IPS-15b (cell line): ENCODE measurements around the gene CHSY1.

Source experiments
- H3K27me3 ChIP-seq: one replicate; pipeline ENCODE4 v1.6.1; 2013; ENCODE audit warnings: low read length; ENCODE audit not compliant: control insufficient read depth, insufficient read depth
- H3K36me3 ChIP-seq: one replicate; pipeline ENCODE4 v1.6.1; 2013; ENCODE audit warnings: low read length; ENCODE audit not compliant: control insufficient read depth, insufficient read depth
- H3K4me1 ChIP-seq: one replicate; pipeline ENCODE4 v1.6.1; 2013; ENCODE audit warnings: mild to moderate bottlenecking, low read length; ENCODE audit not compliant: control insufficient read depth, insufficient read depth
- H3K4me3 ChIP-seq: one replicate; pipeline ENCODE4 v1.5.1; 2013; ENCODE audit warnings: low read depth, low read length
- H3K9ac ChIP-seq: one replicate; pipeline ENCODE4 v1.6.1; 2013; ENCODE audit warnings: low read depth, mild to moderate bottlenecking, low read length
- H3K9me3 ChIP-seq: one replicate; pipeline ENCODE4 v1.6.1; 2013; ENCODE audit warnings: mild to moderate bottlenecking, low read length; ENCODE audit not compliant: control insufficient read depth, insufficient read depth

CHSY1 gene

GRCh38 chr15:101239724-101240136 lies 12.1 kb downstream of the CHSY1 start:
- H3K4me1 ChIP-seq = peaks cover 26% of the 10 kb centered on the region
- no peaks in the 10 kb centered on the region for H3K27me3 ChIP-seq
- H3K9ac ChIP-seq = peak overlapping the region; percentile 32
- H3K36me3 ChIP-seq = peaks cover 6% of the 10 kb centered on the region
- H3K4me3 ChIP-seq = no peak overlapping the region
- H3K9me3 ChIP-seq = no peaks in the 10 kb centered on the region

- Histone ChIP-seq H3K9ac (no peak overlapping the region), H3K9me3 (no peaks in the 10 kb centered on the region), H3K36me3 (peaks cover 2% of the 10 kb centered on the region), H3K27me3 (no peaks in the 10 kb centered on the region), H3K4me1 (peaks cover 12% of the 10 kb centered on the region), H3K4me3 (no peak overlapping the region)
These were observed 14.6 kb downstream of the CHSY1 start for GRCh38 chr15:101237251-101237650.

- no peak overlapping the region for H3K4me3 ChIP-seq
- H3K9me3 ChIP-seq = no peaks in the 10 kb centered on the region
- no peaks in the 10 kb centered on the region for H3K36me3 ChIP-seq
- H3K27me3 ChIP-seq = no peaks in the 10 kb centered on the region
- H3K9ac ChIP-seq = no peak overlapping the region
- no peaks in the 10 kb centered on the region for H3K4me1 ChIP-seq
These were observed 18.1 kb downstream of the CHSY1 start for GRCh38 chr15:101233651-101234280.

DNA sequence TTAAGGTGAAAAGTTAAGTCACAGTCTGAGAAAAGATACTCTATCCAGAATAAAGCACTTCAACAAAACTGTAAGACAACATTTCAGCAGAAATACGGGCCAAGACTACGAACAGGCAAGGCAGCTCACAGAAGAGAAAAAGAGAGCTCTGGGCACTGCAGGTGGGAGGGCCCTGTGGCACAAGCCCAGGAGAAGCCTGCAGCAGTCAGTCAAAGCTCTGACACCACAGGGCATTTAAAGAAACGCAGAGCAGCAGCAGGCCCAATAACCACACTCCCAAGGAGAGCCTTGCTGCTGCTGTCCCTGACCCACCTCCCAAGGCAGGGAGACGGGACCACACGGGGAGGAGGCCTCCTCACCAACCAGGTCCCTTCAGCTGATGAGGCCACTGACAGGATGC lies 19.2 kb downstream of the CHSY1 start:
- H3K9me3 ChIP-seq = no peaks in the 10 kb centered on the region
- H3K4me1 ChIP-seq = no peaks in the 10 kb centered on the region
- no peak overlapping the region for H3K4me3 ChIP-seq
- H3K27me3 ChIP-seq = no peaks in the 10 kb centered on the region
- no peak overlapping the region for H3K9ac ChIP-seq
- no peaks in the 10 kb centered on the region for H3K36me3 ChIP-seq

GRCh38 chr15:101228313-101228712 lies 23.5 kb downstream of the CHSY1 start:
- Histone ChIP-seq H3K36me3 (no peaks in the 10 kb centered on the region), H3K4me3 (no peak overlapping the region), H3K27me3 (no peaks in the 10 kb centered on the region), H3K9ac (no peak overlapping the region), H3K4me1 (peaks cover 3% of the 10 kb centered on the region), H3K9me3 (no peaks in the 10 kb centered on the region)

GRCh38 chr15:101225658-101226057 lies 26.2 kb downstream of the CHSY1 start:
- Histone ChIP-seq H3K9ac (no peak overlapping the region), H3K4me1 (peaks cover 6% of the 10 kb centered on the region), H3K4me3 (no peak overlapping the region), H3K9me3 (no peaks in the 10 kb centered on the region), H3K27me3 (no peaks in the 10 kb centered on the region), H3K36me3 (no peaks in the 10 kb centered on the region)

GRCh38 chr15:101221902-101222301 lies 29.9 kb downstream of the CHSY1 start:
- Histone ChIP-seq H3K4me1 (peaks cover 6% of the 10 kb centered on the region), H3K36me3 (no peaks in the 10 kb centered on the region), H3K27me3 (no peaks in the 10 kb centered on the region)

GRCh38 chr15:101220060-101220459 lies 31.8 kb downstream of the CHSY1 start:
- Histone ChIP-seq H3K4me3 (no peak overlapping the region), H3K9ac (no peak overlapping the region), H3K27me3 (no peaks in the 10 kb centered on the region), H3K9me3 (no peaks in the 10 kb centered on the region), H3K36me3 (no peaks in the 10 kb centered on the region), H3K4me1 (peaks cover 3% of the 10 kb centered on the region)

More at GRCh38 chr15:101221902-101222301, 29.9 kb downstream of the CHSY1 start:
- Histone ChIP-seq H3K4me3 (no peak overlapping the region), H3K9ac (no peak overlapping the region), H3K9me3 (no peaks in the 10 kb centered on the region)

DNA sequence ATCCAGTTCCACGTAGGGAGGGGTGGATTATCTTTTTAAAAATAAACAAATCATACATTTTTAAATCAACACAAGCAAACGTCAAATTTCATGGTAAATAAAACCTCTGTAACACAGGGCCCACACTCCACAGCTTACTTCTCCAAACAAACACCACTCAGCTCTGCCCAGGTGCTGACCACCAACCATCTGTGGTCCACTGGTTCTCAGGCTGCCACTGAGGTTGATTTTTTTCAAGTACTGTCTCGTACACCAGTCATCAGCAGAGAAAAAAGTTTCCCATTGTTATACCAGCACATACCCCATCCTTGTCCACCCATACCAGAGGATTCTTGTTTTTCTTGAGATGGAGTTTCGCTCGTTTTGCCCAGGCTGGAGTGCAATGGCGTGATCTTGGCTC lies 32.4 kb downstream of the CHSY1 start:
- Histone ChIP-seq H3K9ac (no peak overlapping the region), H3K27me3 (no peaks in the 10 kb centered on the region), H3K36me3 (no peaks in the 10 kb centered on the region), H3K4me1 (peaks cover 3% of the 10 kb centered on the region), H3K4me3 (no peak overlapping the region), H3K9me3 (no peaks in the 10 kb centered on the region)

GRCh38 chr15:101217446-101217845 lies 34.4 kb downstream of the CHSY1 start:
- no peaks in the 10 kb centered on the region for H3K27me3 ChIP-seq
- no peak overlapping the region for H3K9ac ChIP-seq
- H3K4me1 ChIP-seq = peaks cover 3% of the 10 kb centered on the region
- no peaks in the 10 kb centered on the region for H3K9me3 ChIP-seq
- no peak overlapping the region for H3K4me3 ChIP-seq
- H3K36me3 ChIP-seq = no peaks in the 10 kb centered on the region

GRCh38 chr15:101216100-101216499 lies 35.7 kb downstream of the CHSY1 start:
- Histone ChIP-seq H3K4me3 (no peak overlapping the region), H3K9me3 (no peaks in the 10 kb centered on the region), H3K4me1 (no peaks in the 10 kb centered on the region), H3K9ac (no peak overlapping the region), H3K36me3 (no peaks in the 10 kb centered on the region), H3K27me3 (no peaks in the 10 kb centered on the region)

GRCh38 chr15:101215681-101216080 lies 36.2 kb downstream of the CHSY1 start:
- H3K36me3 ChIP-seq = no peaks in the 10 kb centered on the region
- H3K9ac ChIP-seq = no peak overlapping the region
- no peaks in the 10 kb centered on the region for H3K9me3 ChIP-seq
- H3K4me3 ChIP-seq = no peak overlapping the region
- H3K27me3 ChIP-seq = no peaks in the 10 kb centered on the region
- H3K4me1 ChIP-seq = no peaks in the 10 kb centered on the region
